GM12878 (cell line): Measurements from ENCODE around the gene CCNL2. TPM values are rescaled to one million over a fixed set of nuclear protein-coding genes. Genes with fewer than 3 reads are reported as not detected.

Source experiments
- ATAC-seq: fragments of 200-7000 bp; cut with Tn5 transposase; 3 replicates; pipeline ENCODE4 v1.9.1; 2020; ENCODE audit warnings: mild to moderate bottlenecking, moderate library complexity
- BruUV-seq: library from RNA; stranded (reverse); fragments of 400-500 nt; replicated peaks from 2 replicates; lab custom pipeline; 2021; lab: Mats Ljungman, UMichigan
- CTCF ChIA-PET: fragments of 300-600 bp; sonication (Branson Sonifier 250); formaldehyde crosslinking; extraction: SDS; loops from one replicate; lab custom pipeline; 2021; ENCODE audit warnings: inconsistent platforms; lab: Yijun Ruan, JAX
- POLR2A ChIA-PET: fragments of 350-600 bp; formaldehyde crosslinking; extraction: SDS; loops from one replicate; lab custom pipeline; 2021; ENCODE audit warnings: inconsistent platforms; lab: Charles Lee
- RAD21 ChIA-PET: fragments of 300-600 bp; sonication (Branson Sonifier 250); formaldehyde crosslinking; loops from one replicate; lab custom pipeline; 2023; ENCODE audit warnings: antibody characterized with exemption; ENCODE audit not compliant: unreplicated experiment; lab: Charles Lee
- SMC1A ChIA-PET: fragments of 300-600 bp; sonication (Branson Sonifier 250); formaldehyde crosslinking; loops from one replicate; lab custom pipeline; 2023; ENCODE audit not compliant: unreplicated experiment, uncharacterized antibody; lab: Charles Lee
- DNase-seq: peaks from one replicate; pipeline ENCODE4 v3.0.0-alpha.2; 2011; ENCODE audit warnings: low read depth, low spot score
- FAIRE-seq: peaks from 3 replicates; lab custom pipeline; 2011; peaks lifted over from hg19 to GRCh38; lab: Jason Lieb, UNC
- H2AFZ ChIP-seq: 2 replicates; pipeline ENCODE4 v1.6.0; 2011; ENCODE audit warnings: low read depth, low read length, control low read depth; ENCODE audit not compliant: control insufficient read depth
- H3K27ac ChIP-seq: 2 replicates; pipeline ENCODE4 v1.5.1; 2011; ENCODE audit warnings: control low read depth; ENCODE audit not compliant: control insufficient read depth, insufficient read depth
- H3K27me3 ChIP-seq, 2 experiments: replicated peaks in 1 of 2; 2 replicates each; pipeline versions ENCODE4 v1.6.0 to v1.6.1; 2011; ENCODE audit warnings: low read length in 1 of 2; ENCODE audit not compliant: control insufficient read depth in 2 of 2, insufficient read depth in 2 of 2
- H3K36me3 ChIP-seq, 2 experiments: 2 replicates each; pipeline ENCODE4 v1.5.1; 2011; ENCODE audit warnings: low read length in 1 of 2; ENCODE audit not compliant: control insufficient read depth in 2 of 2, insufficient read depth in 2 of 2
- H3K4me1 ChIP-seq: 2 replicates; pipeline ENCODE4 v1.6.1; 2011; ENCODE audit warnings: mild to moderate bottlenecking, low read length, moderate library complexity, mixed read lengths; ENCODE audit not compliant: control insufficient read depth, insufficient read depth
- H3K4me2 ChIP-seq: 2 replicates; pipeline ENCODE4 v1.6.0; 2011; ENCODE audit warnings: control low read depth; ENCODE audit not compliant: control insufficient read depth, insufficient read depth
- H3K4me3 ChIP-seq: fragments of 200-600 bp; sonication (generic); 2 replicates; pipeline ENCODE4 v1.5.1; 2016
- H3K79me2 ChIP-seq: 2 replicates; pipeline ENCODE4 v1.6.0; 2011; ENCODE audit warnings: low read length; ENCODE audit not compliant: control insufficient read depth, insufficient read depth
- H3K9ac ChIP-seq: 2 replicates; pipeline ENCODE4 v1.8.0; 2011; ENCODE audit warnings: low read length, control low read depth, mixed read lengths; ENCODE audit not compliant: control insufficient read depth, insufficient read depth
- H3K9me3 ChIP-seq: replicated peaks from 3 replicates; pipeline ENCODE4 v1.5.1; 2011; ENCODE audit warnings: mild to moderate bottlenecking, low read length; ENCODE audit not compliant: control insufficient read depth, insufficient read depth
- H4K20me1 ChIP-seq: 2 replicates; pipeline ENCODE4 v1.6.0; 2011; ENCODE audit not compliant: control insufficient read depth, insufficient read depth
- ASH2L ChIP-seq: fragments of 300-600, 200-600 bp; sonication (generic); IDR thresholded peaks from 2 replicates; pipeline ENCODE4 v1.6.1; 2017; ENCODE audit warnings: low read depth, mild to moderate bottlenecking, borderline replicate concordance
- CHD2 ChIP-seq: IDR thresholded peaks from 2 replicates; pipeline ENCODE4 v1.6.1; 2011; ENCODE audit warnings: low read depth, low read length, improper control_type of control experiment, borderline replicate concordance
- EED ChIP-seq: sonication (generic); IDR thresholded peaks from 2 replicates; pipeline ENCODE4 v1.6.1; 2016; ENCODE audit warnings: antibody characterized with exemption, low read depth
- EGR1 ChIP-seq, 2 experiments: IDR thresholded peaks; 1 replicate in 1 of 2; 2 replicates in 1 of 2; pipeline ENCODE4 v1.6.1; 2011 to 2012; ENCODE audit warnings: low read depth in 2 of 2, low read length in 2 of 2, borderline replicate concordance in 1 of 2, mild to moderate bottlenecking in 1 of 2, moderate library complexity in 1 of 2
- ELK1 ChIP-seq: IDR thresholded peaks from 2 replicates; pipeline ENCODE4 v1.6.1; 2012; ENCODE audit warnings: low read depth, low read length, improper control_type of control experiment
- FOS ChIP-seq: IDR thresholded peaks from 3 replicates; pipeline ENCODE4 v1.6.1; 2011; ENCODE audit warnings: borderline replicate concordance; ENCODE audit not compliant: insufficient read length; ENCODE audit errors: extremely low read depth
- MXI1 ChIP-seq: fragments of 150-350 bp; IDR thresholded peaks from 2 replicates; pipeline ENCODE4 v1.6.1; 2011; ENCODE audit warnings: low read depth, mild to moderate bottlenecking, inconsistent platforms, low read length, improper control_type of control experiment
- POLR2AphosphoS5 ChIP-seq: IDR thresholded peaks from 2 replicates; pipeline ENCODE4 v1.6.1; 2011; ENCODE audit warnings: mild to moderate bottlenecking, low read length, inconsistent platforms
- POU2F2 ChIP-seq: IDR thresholded peaks from 3 replicates; pipeline ENCODE4 v1.6.1; 2011; ENCODE audit warnings: low read depth, mild to moderate bottlenecking, low read length, borderline replicate concordance
- RBBP5 ChIP-seq: fragments of 200-600 bp; sonication (generic); conservative IDR thresholded peaks from 2 replicates; pipeline ENCODE4 v1.6.1; 2016
- STAT1 ChIP-seq: fragments of 450-650 bp; conservative IDR thresholded peaks from 2 replicates; pipeline ENCODE4 v1.6.1; 2014; ENCODE audit warnings: antibody characterized with exemption, mild to moderate bottlenecking
- TARDBP ChIP-seq: IDR thresholded peaks from 2 replicates; pipeline ENCODE4 v1.6.1; 2016; ENCODE audit warnings: borderline replicate concordance
- ZNF217 ChIP-seq: fragments of 450-650 bp; IDR thresholded peaks from 2 replicates; pipeline ENCODE4 v1.6.1; 2017; ENCODE audit warnings: antibody characterized with exemption, mild to moderate bottlenecking
- ZNF622 ChIP-seq: fragments of 450-650 bp; IDR thresholded peaks from 2 replicates; pipeline ENCODE4 v1.6.1; 2017; ENCODE audit warnings: mild to moderate bottlenecking, inconsistent platforms
- WGBS: methylation state at CpG from one replicate; pipeline ENCODE4 v1.1.6; 2016; ENCODE audit warnings: low lambda C conversion rate; ENCODE audit not compliant: insufficient replicate concordance, insufficient coverage; ENCODE audit errors: missing lambda C conversion rate; 5-methylcytosine and 5-hydroxymethylcytosine counted together
- in situ Hi-C: fragments of 300-500 bp; cut with MboI; formaldehyde crosslinking; loops from 9 replicates; pipeline ENCODE4 v1.14.3; 2018; ENCODE audit warnings: mixed read lengths
- intact Hi-C: fragments of 100-400 bp; cut with micrococcal nuclease; formaldehyde crosslinking; loops from one replicate; pipeline ENCODE4 v1.14.2; 2022; ENCODE audit not compliant: unreplicated experiment
- polyA plus RNA-seq, 11 experiments: library from polyadenylated mRNA; depleted of rRNA in 4 of 11; unstranded in 6 of 11; stranded (reverse) in 5 of 11; fragments of >200 nt; fragmentation: Nextera tagmentation in 4 of 11; fragmentation: Illumina TruSeq in 1 of 11; extraction: Ambion mirVana in 4 of 11; extraction: Trizol in 1 of 11; gene quantifications; 1 replicate in 1 of 11; 2 replicates in 10 of 11; pipeline versions ENCODE4 v1.2.1 to v1.2.3, GENCODE V29; 2011 to 2016; ENCODE audit warnings: inconsistent platforms in 2 of 11, missing spikeins in 2 of 11, low read depth in 1 of 11
- total RNA-seq, 4 experiments: library from RNA; depleted of rRNA in 3 of 4; stranded (reverse); fragments of >200 nt in 3 of 4; fragmentation: Illumina TruSeq in 1 of 4; extraction: Trizol in 1 of 4; gene quantifications; 2 replicates each; pipeline versions ENCODE4 v1.2.1 to v1.2.3, GENCODE V29; 2013 to 2021
- TF ChIP-seq, protein P1 (sequence below): fragments of 450-650 bp; IDR thresholded peaks from 2 replicates; pipeline ENCODE4 v1.6.1; 2016; ENCODE audit warnings: mild to moderate bottlenecking
- TF ChIP-seq, protein P2 (sequence below): fragments of 450-650 bp; IDR thresholded peaks from 2 replicates; pipeline ENCODE4 v1.6.1; 2016; ENCODE audit warnings: mild to moderate bottlenecking

Gene CCNL2
- total and polyA plus RNA-seq, 10 of the 15 experiments (the other 5 are each of a cell fraction or from before 2014, with no cell fraction given): 2.1 to 143 (median 101) TPM

DNA sequence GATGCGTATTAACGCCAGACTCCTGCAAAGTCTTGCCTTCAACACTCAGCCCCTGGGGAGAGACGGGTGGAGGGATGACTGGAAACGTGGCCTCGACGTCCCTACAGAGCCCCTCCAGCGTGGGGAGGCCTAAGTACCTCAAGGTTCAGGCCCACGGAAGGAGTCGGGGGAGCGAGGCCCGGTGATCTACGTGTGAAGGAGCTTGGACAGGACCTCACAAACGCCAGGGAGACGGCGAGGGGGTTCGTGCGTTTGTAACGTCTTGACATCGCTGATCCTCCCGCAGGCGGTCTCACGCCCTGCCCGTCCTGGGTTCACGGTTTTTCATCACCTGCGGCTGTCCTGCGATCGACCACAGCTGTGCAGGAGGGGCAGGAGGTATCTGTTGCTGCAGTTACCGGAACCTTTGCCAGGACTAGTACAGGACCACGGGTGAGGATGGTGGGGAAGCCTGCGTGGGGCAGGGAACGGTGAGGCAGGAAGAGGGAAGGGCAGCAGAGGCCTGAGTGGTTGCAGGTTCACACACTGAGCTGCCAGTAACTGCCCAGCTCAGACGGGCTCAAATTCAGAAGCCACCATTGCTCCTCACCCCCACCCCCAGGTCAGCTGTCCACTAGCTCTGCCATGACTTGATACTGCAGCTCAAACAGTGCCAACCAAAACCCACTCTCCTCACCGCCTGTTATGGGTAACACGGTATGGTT lies 889 bp upstream of the CCNL2 start (continued):
- TF ChIP-seq, protein P1, sequence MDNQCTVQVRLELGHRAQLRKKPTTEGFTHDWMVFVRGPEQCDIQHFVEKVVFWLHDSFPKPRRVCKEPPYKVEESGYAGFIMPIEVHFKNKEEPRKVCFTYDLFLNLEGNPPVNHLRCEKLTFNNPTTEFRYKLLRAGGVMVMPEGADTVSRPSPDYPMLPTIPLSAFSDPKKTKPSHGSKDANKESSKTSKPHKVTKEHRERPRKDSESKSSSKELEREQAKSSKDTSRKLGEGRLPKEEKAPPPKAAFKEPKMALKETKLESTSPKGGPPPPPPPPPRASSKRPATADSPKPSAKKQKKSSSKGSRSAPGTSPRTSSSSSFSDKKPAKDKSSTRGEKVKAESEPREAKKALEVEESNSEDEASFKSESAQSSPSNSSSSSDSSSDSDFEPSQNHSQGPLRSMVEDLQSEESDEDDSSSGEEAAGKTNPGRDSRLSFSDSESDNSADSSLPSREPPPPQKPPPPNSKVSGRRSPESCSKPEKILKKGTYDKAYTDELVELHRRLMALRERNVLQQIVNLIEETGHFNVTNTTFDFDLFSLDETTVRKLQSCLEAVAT: 0 out of 2 replicates have a peak, but pooled peaks have one; percentile 16
- TF ChIP-seq, protein P2, sequence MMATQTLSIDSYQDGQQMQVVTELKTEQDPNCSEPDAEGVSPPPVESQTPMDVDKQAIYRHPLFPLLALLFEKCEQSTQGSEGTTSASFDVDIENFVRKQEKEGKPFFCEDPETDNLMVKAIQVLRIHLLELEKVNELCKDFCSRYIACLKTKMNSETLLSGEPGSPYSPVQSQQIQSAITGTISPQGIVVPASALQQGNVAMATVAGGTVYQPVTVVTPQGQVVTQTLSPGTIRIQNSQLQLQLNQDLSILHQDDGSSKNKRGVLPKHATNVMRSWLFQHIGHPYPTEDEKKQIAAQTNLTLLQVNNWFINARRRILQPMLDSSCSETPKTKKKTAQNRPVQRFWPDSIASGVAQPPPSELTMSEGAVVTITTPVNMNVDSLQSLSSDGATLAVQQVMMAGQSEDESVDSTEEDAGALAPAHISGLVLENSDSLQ: no peak
- TF ChIP-seq POU2F2: 0 out of 3 replicates have a peak, but pooled peaks have one; percentile 28
- TF ChIP-seq, all 136 proteins: peak for 8

DNA sequence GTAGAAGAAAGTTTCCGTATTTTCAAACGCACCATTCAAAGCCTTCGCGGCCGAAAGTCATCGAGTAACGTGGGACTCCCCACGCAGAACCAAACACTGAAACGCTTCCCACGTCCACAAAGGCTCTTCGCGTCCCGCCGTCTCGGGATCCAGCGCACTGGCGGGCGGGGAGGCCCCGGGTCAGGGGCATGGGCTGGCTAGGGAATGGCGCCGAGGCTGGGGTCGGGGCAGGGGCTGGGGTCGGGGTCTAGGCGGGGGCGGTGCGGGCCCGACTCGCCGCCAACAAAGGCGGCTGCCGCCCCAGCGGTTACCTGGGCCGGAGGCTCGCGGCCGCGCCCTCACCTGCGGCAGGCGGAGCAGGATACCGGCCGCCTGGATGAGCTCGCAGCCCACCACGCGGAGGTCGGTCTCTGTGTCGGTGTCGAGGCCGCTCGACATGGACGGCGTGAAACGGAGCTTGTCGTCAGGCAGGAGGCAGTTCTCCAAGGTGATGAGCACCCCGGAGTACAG lies 403 bp downstream of the CCNL2 start:
- ChIA-PET RAD21 (interaction anchor here (1.0 kb wide), 2 partner anchors 24 to 26 kb away, joined by 3 to 4 read pairs; partner anchors contain the start of gene AURKAIP1), CTCF (interaction anchor here (0.8 to 2.7 kb wide), 10 partner anchors 9 to 107 kb away, joined by 3 to 6 read pairs (median 4); no protein-coding TSS in a partner anchor), SMC1A (interaction anchor here (0.8 to 1.4 kb wide), 3 partner anchors 12 to 107 kb away, joined by 3 read pairs; no protein-coding TSS in a partner anchor), POLR2A (interaction anchor here (0.6 to 2.2 kb wide), 14 partner anchors 9 to 510 kb away, joined by 3 to 17 read pairs (median 4); partner anchors contain the start of genes AURKAIP1 and MRPL20)
- Histone ChIP-seq H2AFZ (peak overlapping the region; percentile 86), H3K4me2 (peak overlapping the region; percentile 58; the same call in 1 of the 2 replicates), H3K27ac (peak overlapping the region; percentile 84), H3K4me3 (peak overlapping the region; percentile 91), H3K27me3 (no peaks in the 10 kb centered on the region), H3K9ac (peak overlapping the region; percentile 80), H3K79me2 (peaks cover 57% of the 10 kb centered on the region), H3K36me3 (peaks cover 23 to 31% of the 10 kb centered on the region in 2 experiments), H3K4me1 (peaks cover 26% of the 10 kb centered on the region), H4K20me1 (no peaks in the 10 kb centered on the region; the same call in 1 of the 2 replicates), H3K9me3 (no peaks in the 10 kb centered on the region)
- intact Hi-C loops (loop anchor here (2.0 kb wide), 2 partner anchors 42 to 50 kb away; partner anchors contain the start of gene DVL1), in situ Hi-C loops (no loop called here)
- ATAC-seq (peak; percentile 1), DNase-seq (no peak), FAIRE-seq (no peak)
- BruUV-seq: no TSS peak
- under 1% methylated on average over 44 of the region's 54 CpGs for WGBS
- TF ChIP-seq MXI1 (no peak), STAT1 (no peak), EGR1 (IDR thresholded peaks at IDR 0.05; ENCODE audit: borderline replicate concordance in 1 of 2, low read depth in 2 of 2, low read length in 2 of 2) (peak in 1 of 2 experiments; percentile 46; a peak in 2 of 3 replicates), ELK1 (no peak), FOS (no peak), ZNF217 (no peak), RBBP5 (no peak), TARDBP (no peak), ASH2L (0 out of 2 replicates have a peak, but pooled peaks have one; percentile 31), EED (no peak), POLR2AphosphoS5 (no peak), ZNF622 (no peak), CHD2 (no peak)
